Stomach (tissue), 9 donors: ENCODE data around the gene ADPRHL1. TPM values are rescaled to one million over a fixed set of nuclear protein-coding genes. Genes with fewer than 3 reads are reported as not detected.

Experiments used
- DNase-seq, 2 donors: peaks; one replicate each; pipeline versions ENCODE4 v3.0.0 to v3.0.0-alpha.2; 2013 to 2019
- H3K27ac ChIP-seq, 5 donors: fragments of 200-600 bp in 4 of 5; sonication (generic) in 4 of 5; one replicate each; pipeline ENCODE4 v1.5.1; 2013 to 2019; ENCODE audit warnings: mild to moderate bottlenecking in 1 of 5, moderate library complexity in 1 of 5
- H3K27me3 ChIP-seq, 3 donors: fragments of 200-600 bp; sonication (generic); one replicate each; pipeline ENCODE4 v1.5.1; 2017 to 2019; ENCODE audit warnings: mixed run types in 1 of 3
- H3K36me3 ChIP-seq, 4 donors: fragments of 200-600 bp; sonication (generic); 1 replicate in 3 of 4; 2 replicates in 1 of 4; pipeline ENCODE4 v1.5.1; 2016 to 2019
- H3K4me1 ChIP-seq, 4 donors: fragments of 200-600 bp; sonication (generic); one replicate each; pipeline ENCODE4 v1.5.1; 2016 to 2019
- H3K4me3 ChIP-seq, 4 donors: fragments of 200-600 bp; sonication (generic) in 3 of 4; one replicate each; pipeline ENCODE4 v1.5.1; 2016 to 2019; ENCODE audit warnings: mild to moderate bottlenecking in 1 of 4
- H3K9me3 ChIP-seq, 4 donors: fragments of 200-600 bp; sonication (generic); one replicate each; pipeline ENCODE4 v1.5.1; 2016 to 2019
- CTCF ChIP-seq, 7 experiments: fragments of 450-650 bp in 4 of 7; fragments of 200-600 bp in 3 of 7; sonication (generic) in 3 of 7; IDR thresholded peaks; one replicate each; pipeline ENCODE4 v1.5.1; 2016 to 2019; ENCODE audit warnings: antibody characterized with exemption in 7 of 7, control low read depth in 2 of 7, mild to moderate bottlenecking in 1 of 7
- EP300 ChIP-seq: sonication (generic); formaldehyde crosslinking; IDR thresholded peaks from one replicate; pipeline ENCODE4 v1.6.1; 2017; ENCODE audit warnings: antibody characterized with exemption
- POLR2A ChIP-seq, 4 donors: fragments of 450-650 bp; IDR thresholded peaks; one replicate each; pipeline ENCODE4 v1.6.1; 2016; ENCODE audit warnings: antibody characterized with exemption in 4 of 4, control low read depth in 2 of 4, mild to moderate bottlenecking in 1 of 4, moderate library complexity in 1 of 4
- POLR2AphosphoS5 ChIP-seq, 3 donors: sonication (generic); formaldehyde crosslinking; IDR thresholded peaks; one replicate each; pipeline ENCODE4 v1.6.1; 2016; ENCODE audit warnings: antibody characterized with exemption in 3 of 3
- WGBS, 5 donors: extraction: QIAGEN DNeasy Blood & Tissue Kit in 3 of 5; methylation state at CpG; one replicate each; pipeline versions ENCODE4 v1.1.5 to v1.1.7; 2013 to 2018; 5-methylcytosine and 5-hydroxymethylcytosine counted together
- intact Hi-C: fragments of 100-400 bp; cut with DNase I; formaldehyde crosslinking; loops from one replicate; pipeline ENCODE4 v1.15.1; 2023; ENCODE audit warnings: low total_unique reads
- polyA plus RNA-seq, 3 donors: library from polyadenylated mRNA; stranded (reverse); fragments of 200-250 nt; gene quantifications; one replicate each; pipeline ENCODE4 v1.2.3, GENCODE V29; 2013
- total RNA-seq, 5 donors: library from RNA; depleted of rRNA; stranded (reverse); fragments of >200 nt; gene quantifications; one replicate each; pipeline versions ENCODE4 v1.1.0 to v1.2.3, GENCODE V29; 2014 to 2016
- donor health status: healthy with polysubstance abuse.
- donor health status: Bipolar disorder and iron deficiency.
- donor health status: healthy.

ADPRHL1 gene
- total and polyA plus RNA-seq, 8 donors, result 1.7 to 6.7 (median 2.7) TPM

- Histone ChIP-seq H3K9me3 (no peaks in the 10 kb centered on the region), H3K27me3 (no peaks in the 10 kb centered on the region), H3K4me3 (no peak overlapping the region), H3K4me1 (peaks cover 0 to 18% (median 6%) of the 10 kb centered on the region in 4 donors), H3K36me3 (peaks cover 0 to 13% (median 2%) of the 10 kb centered on the region in 4 donors), H3K27ac (no peak overlapping the region)
- TF ChIP-seq POLR2A (IDR thresholded peaks at IDR 0.05) (no peak), EP300 (no peak), CTCF (IDR thresholded peaks at IDR 0.05) (no peak), POLR2AphosphoS5 (IDR thresholded peaks at IDR 0.05) (no peak)
- intact Hi-C loops, result no loop called here
- no peak for DNase-seq
- 91 to 94% (median 93%) methylated on average over 15 of the region's 15 CpGs for WGBS, 5 donors
These were observed 26.7 kb downstream of the ADPRHL1 start for GRCh38 chr13:113426591-113426986.

GRCh38 chr13:113425941-113426590 is 27.2 kb downstream of the ADPRHL1 start:
- Histone ChIP-seq H3K36me3 (peaks cover 0 to 10% (median 2%) of the 10 kb centered on the region in 4 donors), H3K9me3 (no peaks in the 10 kb centered on the region), H3K27ac (no peak overlapping the region), H3K4me1 (peaks cover 0 to 23% (median 10%) of the 10 kb centered on the region in 4 donors), H3K27me3 (no peaks in the 10 kb centered on the region), H3K4me3 (no peak overlapping the region)
- 89 to 96% (median 92%) methylated on average over 7 to 22 of the region's 22 CpGs for WGBS, 5 donors
- TF ChIP-seq CTCF (IDR thresholded peaks at IDR 0.05), result no peak
- TF ChIP-seq EP300, result no peak
- TF ChIP-seq POLR2A (IDR thresholded peaks at IDR 0.05), result no peak
- TF ChIP-seq POLR2AphosphoS5 (IDR thresholded peaks at IDR 0.05), result no peak
- intact Hi-C loops, result no loop called here
- no peak for DNase-seq

DNA sequence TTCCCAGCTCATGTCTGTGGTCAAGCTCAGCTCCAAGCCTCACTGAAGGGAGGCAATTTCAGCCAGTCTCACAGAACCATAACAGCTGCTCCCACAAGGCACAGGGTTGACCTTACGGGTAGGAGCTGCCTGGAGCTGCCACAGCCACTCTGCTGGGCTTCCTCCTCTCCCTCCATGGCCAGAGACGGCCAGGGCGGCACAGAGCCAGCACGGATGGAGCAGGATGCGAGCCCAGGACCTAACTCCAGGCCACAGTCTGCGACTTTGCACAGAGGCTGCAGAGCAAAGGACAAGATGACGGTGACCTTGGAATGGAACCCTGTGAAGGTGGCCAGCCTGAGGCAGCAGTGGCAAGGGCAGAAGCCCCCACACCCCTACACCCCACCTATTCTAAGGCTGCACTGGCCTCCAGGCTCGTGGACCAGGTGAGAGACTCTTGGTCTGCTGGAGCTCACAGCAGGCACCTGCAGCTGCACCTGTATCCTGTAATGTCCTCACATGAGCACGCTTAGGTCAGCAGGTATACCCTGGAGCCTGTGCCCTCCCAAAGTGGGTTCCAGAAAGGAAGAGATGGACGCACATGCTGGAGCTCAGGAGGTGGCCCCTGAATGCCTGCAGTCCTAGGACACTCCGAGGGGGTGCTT is 29.6 kb downstream of the ADPRHL1 start:
- Histone ChIP-seq H3K27ac (peak overlapping the region in 2 of 5 donors; percentile 66 to 76), H3K27me3 (no peaks in the 10 kb centered on the region), H3K4me3 (no peak overlapping the region), H3K36me3 (no peaks in the 10 kb centered on the region), H3K9me3 (no peaks in the 10 kb centered on the region), H3K4me1 (peaks cover 0 to 28% (median 16%) of the 10 kb centered on the region in 4 donors)
- intact Hi-C loops, result no loop called here
- no peak for DNase-seq
- no peak for TF ChIP-seq POLR2AphosphoS5 (IDR thresholded peaks at IDR 0.05)
- TF ChIP-seq POLR2A (IDR thresholded peaks at IDR 0.05), result no peak
- TF ChIP-seq EP300, result no peak
- TF ChIP-seq CTCF (IDR thresholded peaks at IDR 0.05), result no peak
- 80 to 83% (median 81%) methylated on average over 10 to 11 of the region's 11 CpGs for WGBS, 5 donors

DNA sequence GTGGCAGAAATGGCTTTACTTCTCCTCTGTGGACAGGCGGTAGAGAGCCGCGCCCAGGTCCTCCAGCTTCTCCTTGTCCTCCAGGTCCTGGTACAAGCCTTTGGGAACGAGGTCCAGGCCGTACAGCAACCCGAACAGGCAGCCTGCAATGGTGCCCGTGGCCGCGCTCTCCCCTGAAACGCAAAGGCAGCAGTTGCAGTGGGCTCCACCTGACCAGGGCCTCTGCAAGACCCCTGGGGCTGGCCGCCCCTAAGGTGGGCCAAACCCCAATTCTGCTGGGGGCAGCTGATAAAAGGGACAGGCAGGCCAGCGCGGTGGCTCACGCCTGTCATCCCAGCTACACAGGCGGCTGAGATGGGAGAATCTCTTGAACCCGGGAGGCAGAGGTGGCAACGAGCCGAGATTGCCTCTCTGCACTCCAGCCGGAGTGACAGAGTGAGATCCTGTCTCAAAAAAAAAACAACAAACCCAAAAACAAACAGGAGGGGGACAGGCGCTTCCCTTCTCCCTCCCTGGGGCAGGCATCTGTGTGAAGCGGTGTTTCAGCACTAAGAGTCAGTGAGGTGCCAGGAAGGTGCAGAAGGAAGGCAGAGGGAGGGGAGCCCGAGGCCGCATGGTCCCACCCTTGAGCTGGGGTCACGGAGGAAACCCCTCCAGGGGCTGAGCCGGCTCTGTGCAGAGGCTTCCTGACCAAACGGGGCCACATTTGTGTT is 30.3 kb downstream of the ADPRHL1 start:
- no peak overlapping the region for H3K4me3 ChIP-seq
- no peak for DNase-seq
- no peaks in the 10 kb centered on the region for H3K9me3 ChIP-seq
- intact Hi-C loops, result no loop called here
- TF ChIP-seq EP300 (no peak), POLR2AphosphoS5 (IDR thresholded peaks at IDR 0.05) (no peak), POLR2A (IDR thresholded peaks at IDR 0.05) (no peak), CTCF (IDR thresholded peaks at IDR 0.05) (no peak)
- H3K27ac ChIP-seq, result peak overlapping the region in 3 of 5 donors; percentile 59 to 76 (median 66)
- peaks cover 0 to 28% (median 16%) of the 10 kb centered on the region in 4 donors for H3K4me1 ChIP-seq
- H3K27me3 ChIP-seq, result no peaks in the 10 kb centered on the region
- 79 to 87% (median 82%) methylated on average over 24 to 26 of the region's 26 CpGs for WGBS, 5 donors
- H3K36me3 ChIP-seq, result no peaks in the 10 kb centered on the region
